Large intestine (tissue), 3 donors: ENCODE data around the gene CKB. TPM values are rescaled to one million over a fixed set of nuclear protein-coding genes. Genes with fewer than 3 reads are reported as not detected.

Source experiments
- DNase-seq, 2 donors: peaks; one replicate each; pipeline versions ENCODE4 v3.0.0 to v3.0.0-alpha.2; 2013
- H3K27ac ChIP-seq: one replicate; pipeline ENCODE4 v1.5.1; 2013; ENCODE audit warnings: low read length
- H3K27me3 ChIP-seq: 2 replicates; pipeline ENCODE4 v1.6.1; 2013; ENCODE audit warnings: low read length; ENCODE audit not compliant: control insufficient read depth, insufficient read depth
- H3K36me3 ChIP-seq: 2 replicates; pipeline ENCODE4 v1.6.1; 2013; ENCODE audit warnings: low read length; ENCODE audit not compliant: control insufficient read depth, insufficient read depth
- H3K4me1 ChIP-seq: one replicate; pipeline ENCODE4 v1.6.1; 2013; ENCODE audit warnings: low read length; ENCODE audit not compliant: control insufficient read depth, insufficient read depth
- H3K4me3 ChIP-seq: one replicate; pipeline ENCODE4 v1.5.1; 2013; ENCODE audit warnings: low read length
- H3K9me3 ChIP-seq: one replicate; pipeline ENCODE4 v1.6.1; 2013; ENCODE audit warnings: mild to moderate bottlenecking, low read depth, low read length, moderate library complexity; ENCODE audit not compliant: control insufficient read depth
- WGBS: methylation state at CpG from one replicate; pipeline ENCODE4 v1.1.5; 2013; ENCODE audit warnings: low lambda C conversion rate; ENCODE audit not compliant: insufficient coverage; 5-methylcytosine and 5-hydroxymethylcytosine counted together
- polyA plus RNA-seq: library from polyadenylated mRNA; unstranded; fragments of 120-200 nt; gene quantifications from one replicate; pipeline ENCODE4 v1.2.1, GENCODE V29; 2013

Gene CKB
- polyA plus RNA-seq, 1 donor = 326 TPM

DNA sequence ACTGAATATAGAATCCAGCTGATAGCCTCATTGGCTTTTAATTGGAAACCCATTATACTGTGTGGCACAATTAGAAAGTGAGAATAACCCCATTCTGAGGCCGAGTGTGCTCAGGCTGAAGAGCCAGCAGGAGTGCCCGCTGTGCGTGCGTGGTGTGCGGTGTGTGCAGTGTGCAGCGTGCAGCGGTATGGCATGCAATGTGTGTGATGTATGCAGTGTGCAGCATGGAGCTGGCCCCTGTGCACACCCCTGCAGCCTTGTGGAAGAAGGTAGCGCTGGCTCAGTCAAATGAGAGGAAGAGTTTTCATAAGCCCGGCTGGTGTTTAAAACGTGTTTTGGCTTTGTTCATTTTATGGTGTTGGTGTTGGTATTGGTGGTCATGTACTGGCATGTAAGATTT is 22.9 kb downstream of the CKB start:
- H3K27me3 ChIP-seq = no peaks in the 10 kb centered on the region
- H3K4me1 ChIP-seq = no peaks in the 10 kb centered on the region
- H3K36me3 ChIP-seq = peaks cover 55% of the 10 kb centered on the region
- WGBS = 40% methylated on average over 1 of the region's 10 CpGs
- H3K9me3 ChIP-seq = no peaks in the 10 kb centered on the region
- no peak overlapping the region for H3K27ac ChIP-seq
- DNase-seq = no peak
- H3K4me3 ChIP-seq = no peak overlapping the region

DNA sequence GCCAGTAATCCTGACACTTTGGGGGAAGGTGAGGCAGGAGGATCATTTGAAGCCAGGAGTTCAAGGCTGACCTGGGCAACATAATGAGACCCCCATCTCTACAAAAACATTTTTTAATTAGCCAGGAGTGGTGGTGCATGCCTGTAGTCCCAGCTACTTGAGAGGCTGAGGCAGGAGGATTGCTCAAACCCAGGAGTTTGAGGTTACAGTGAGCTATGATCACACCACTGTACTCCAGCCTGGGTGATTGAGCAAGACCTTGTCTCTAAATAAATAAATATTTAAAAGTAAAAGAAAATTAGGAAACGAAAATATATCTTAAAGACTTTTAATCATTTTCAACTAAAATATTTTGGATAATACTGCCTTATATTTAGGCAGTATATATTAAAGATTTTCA is 25.9 kb downstream of the CKB start:
- H3K4me1 ChIP-seq = no peaks in the 10 kb centered on the region
- H3K9me3 ChIP-seq = no peaks in the 10 kb centered on the region
- peaks cover 46% of the 10 kb centered on the region for H3K36me3 ChIP-seq
- WGBS = 0% methylated on average over 1 of the region's 1 CpG
- H3K27me3 ChIP-seq = no peaks in the 10 kb centered on the region
- no peak overlapping the region for H3K27ac ChIP-seq
- no peak overlapping the region for H3K4me3 ChIP-seq
- DNase-seq = no peak

DNA sequence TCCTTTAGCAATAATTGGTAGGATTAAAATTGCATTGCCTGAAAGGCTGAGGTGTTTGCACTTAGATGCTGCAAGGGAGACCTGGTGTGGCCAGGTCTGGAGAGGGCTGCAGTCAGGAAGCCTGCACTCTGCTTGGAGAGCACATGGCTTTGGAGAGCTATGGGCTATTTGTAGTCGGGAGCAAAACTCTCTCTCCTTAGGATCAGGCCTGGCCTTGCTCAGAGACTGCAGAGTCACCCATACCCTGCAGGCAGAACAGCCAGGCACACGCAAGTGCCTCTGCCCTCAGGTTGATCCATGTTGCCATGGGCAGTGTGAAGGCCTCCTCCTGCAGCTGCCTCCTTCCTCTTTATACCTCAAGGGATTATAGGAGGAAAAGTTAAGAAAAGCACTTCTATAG is 26.8 kb downstream of the CKB start:
- Histone ChIP-seq H3K4me1 (no peaks in the 10 kb centered on the region), H3K36me3 (peaks cover 44% of the 10 kb centered on the region), H3K27ac (no peak overlapping the region), H3K27me3 (no peaks in the 10 kb centered on the region), H3K4me3 (no peak overlapping the region), H3K9me3 (no peaks in the 10 kb centered on the region)
- no CpG with 5 or more reads among the region's 2 CpGs for WGBS
- DNase-seq = no peak

DNA sequence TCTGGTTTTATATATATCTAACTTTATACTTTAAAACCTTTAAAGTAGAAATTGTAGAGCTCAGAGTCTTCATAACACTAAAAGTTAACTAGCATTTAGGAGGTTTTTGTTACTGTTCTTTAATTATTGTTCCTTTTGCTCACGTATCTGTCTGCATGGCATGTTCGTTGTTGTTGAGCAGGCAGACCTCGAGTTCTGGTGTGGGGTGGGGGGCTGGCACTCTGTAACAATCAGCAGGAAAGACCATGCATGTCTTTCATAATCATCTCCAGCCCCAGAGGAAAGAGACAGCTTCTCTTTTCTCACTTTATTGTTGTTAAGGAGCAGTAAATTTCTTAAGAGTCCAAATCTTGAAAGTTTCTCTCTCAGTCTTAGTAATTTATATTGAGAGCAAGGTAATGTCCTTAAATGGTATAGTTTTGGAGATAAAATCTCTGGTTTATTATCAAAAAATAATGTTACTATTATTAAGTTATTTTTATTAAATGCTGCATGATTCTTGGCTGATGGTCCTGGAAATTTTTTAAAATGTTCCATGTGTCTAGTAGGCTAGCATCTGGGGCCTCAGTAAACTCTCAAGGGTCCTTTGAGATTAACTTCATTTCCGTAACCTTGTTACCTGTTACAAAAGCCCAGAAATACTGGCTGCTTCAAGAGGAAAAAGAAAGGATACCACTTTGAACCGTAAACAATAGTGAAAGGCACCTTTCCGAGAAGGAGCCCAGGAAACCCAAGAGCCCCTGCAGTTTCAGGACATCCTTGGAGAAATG is 30.3 kb downstream of the CKB start:
- Histone ChIP-seq H3K4me1 (no peaks in the 10 kb centered on the region), H3K27me3 (no peaks in the 10 kb centered on the region), H3K36me3 (peaks cover 65% of the 10 kb centered on the region), H3K4me3 (no peak overlapping the region), H3K9me3 (no peaks in the 10 kb centered on the region), H3K27ac (no peak overlapping the region)
- WGBS = no CpG with 5 or more reads among the region's 6 CpGs
- no peak for DNase-seq

DNA sequence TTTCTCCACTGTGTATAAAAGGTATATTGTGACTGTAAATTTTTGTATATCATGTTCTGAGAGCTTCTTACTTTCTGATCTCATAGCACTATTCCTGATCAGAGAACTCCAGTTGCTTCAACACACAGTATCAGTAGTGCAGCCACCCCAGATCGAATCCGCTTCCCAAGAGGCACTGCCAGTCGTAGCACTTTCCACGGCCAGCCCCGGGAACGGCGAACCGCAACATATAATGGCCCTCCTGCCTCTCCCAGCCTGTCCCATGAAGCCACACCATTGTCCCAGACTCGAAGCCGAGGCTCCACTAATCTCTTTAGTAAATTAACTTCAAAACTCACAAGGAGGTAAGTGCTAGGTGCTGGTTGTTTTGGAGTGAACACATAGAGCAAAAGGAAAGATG is 30.9 kb downstream of the CKB start:
- H3K36me3 ChIP-seq = peaks cover 67% of the 10 kb centered on the region
- no peak overlapping the region for H3K27ac ChIP-seq
- no peaks in the 10 kb centered on the region for H3K27me3 ChIP-seq
- no peaks in the 10 kb centered on the region for H3K4me1 ChIP-seq
- no CpG with 5 or more reads among the region's 10 CpGs for WGBS
- H3K4me3 ChIP-seq = no peak overlapping the region
- no peak for DNase-seq
- no peaks in the 10 kb centered on the region for H3K9me3 ChIP-seq

DNA sequence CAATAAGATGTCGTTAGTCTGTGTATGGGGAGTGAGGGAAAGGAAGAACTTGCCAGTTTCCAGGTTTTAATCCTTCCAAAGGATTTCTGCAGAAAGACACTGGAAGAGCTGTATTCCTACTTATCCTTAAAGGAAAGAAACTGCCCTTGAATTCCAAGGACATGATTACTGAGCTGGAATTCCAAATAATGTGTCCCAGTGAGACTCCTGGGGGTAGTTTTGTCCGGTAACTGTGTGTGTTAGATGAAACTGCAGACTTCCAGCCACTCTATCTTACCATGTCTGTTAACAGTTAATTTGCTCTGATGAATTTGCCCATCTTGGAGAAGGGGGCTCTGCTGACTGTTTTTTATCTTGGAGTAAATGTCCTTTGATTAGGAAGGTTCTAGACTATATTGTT is 33.0 kb downstream of the CKB start:
- Histone ChIP-seq H3K36me3 (peaks cover 58% of the 10 kb centered on the region), H3K27me3 (no peaks in the 10 kb centered on the region), H3K4me1 (no peaks in the 10 kb centered on the region), H3K4me3 (no peak overlapping the region), H3K27ac (no peak overlapping the region), H3K9me3 (no peaks in the 10 kb centered on the region)
- no peak for DNase-seq
- WGBS = 100% methylated on average over 1 of the region's 2 CpGs

DNA sequence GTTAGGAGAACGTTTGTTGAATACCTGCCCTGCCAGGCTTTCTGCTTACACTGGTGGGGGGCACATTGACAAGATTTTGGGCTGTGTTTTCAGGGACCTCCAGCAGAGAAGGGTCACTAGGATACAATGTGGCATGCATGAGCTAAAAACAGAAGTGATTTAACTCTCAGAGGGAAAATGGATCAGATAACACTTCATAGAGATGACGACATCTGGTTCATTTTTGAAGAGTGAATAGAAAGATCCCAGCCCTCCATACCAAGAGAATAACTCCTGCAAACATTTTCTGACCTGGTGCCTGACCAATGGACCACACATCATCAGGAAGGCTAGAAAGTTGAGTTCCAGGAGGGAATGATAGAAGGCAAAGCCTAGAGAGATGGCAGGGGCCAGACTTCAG is 33.7 kb downstream of the CKB start:
- Histone ChIP-seq H3K36me3 (peaks cover 58% of the 10 kb centered on the region), H3K27me3 (no peaks in the 10 kb centered on the region), H3K27ac (no peak overlapping the region), H3K4me1 (no peaks in the 10 kb centered on the region), H3K9me3 (no peaks in the 10 kb centered on the region), H3K4me3 (no peak overlapping the region)
- DNase-seq = no peak
- WGBS = no CpG with 5 or more reads among the region's 2 CpGs

DNA sequence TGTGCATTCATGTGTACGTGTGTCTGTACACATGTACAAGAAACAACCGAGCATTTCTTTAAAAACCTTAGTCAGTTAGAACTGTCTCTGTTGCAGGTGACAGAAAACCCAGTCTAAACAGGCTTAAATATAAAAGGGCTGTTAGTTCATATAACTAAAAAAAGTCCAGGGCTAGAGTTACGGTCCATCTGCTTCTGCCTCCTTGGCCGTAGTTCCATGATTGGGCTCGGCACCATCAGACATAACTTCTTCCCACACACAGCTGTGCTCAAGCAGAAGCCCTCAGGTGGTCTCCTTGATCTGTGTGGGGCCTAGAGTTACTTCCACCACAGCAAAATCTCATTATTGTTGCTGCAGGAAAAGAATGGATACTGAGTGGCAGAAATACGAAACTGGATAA is 34.6 kb downstream of the CKB start:
- H3K27ac ChIP-seq = no peak overlapping the region
- H3K4me1 ChIP-seq = no peaks in the 10 kb centered on the region
- WGBS = 100% methylated on average over 1 of the region's 6 CpGs
- peaks cover 56% of the 10 kb centered on the region for H3K36me3 ChIP-seq
- H3K9me3 ChIP-seq = no peaks in the 10 kb centered on the region
- no peaks in the 10 kb centered on the region for H3K27me3 ChIP-seq
- DNase-seq = no peak
- no peak overlapping the region for H3K4me3 ChIP-seq

DNA sequence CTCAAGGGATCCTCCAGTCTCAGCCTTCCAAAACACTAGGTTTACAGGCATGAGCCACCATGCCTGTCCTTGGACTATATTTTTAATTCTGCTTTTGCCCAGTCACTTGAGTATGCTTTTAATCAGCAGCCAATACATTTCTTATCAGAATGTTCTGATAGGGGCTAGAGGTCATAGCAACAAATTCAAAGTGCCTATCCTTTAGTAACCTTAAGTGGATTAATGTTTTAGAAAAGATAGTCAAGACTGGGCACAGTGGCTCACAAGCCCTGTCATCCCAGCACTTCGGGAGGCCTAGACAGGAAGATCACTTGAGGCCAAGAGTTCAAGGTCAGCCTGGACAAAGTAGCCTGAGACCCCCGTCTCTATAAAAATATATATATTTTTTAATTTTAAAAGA is 37.1 kb downstream of the CKB start:
- no CpG with 5 or more reads among the region's 2 CpGs for WGBS
- no peaks in the 10 kb centered on the region for H3K9me3 ChIP-seq
- H3K4me3 ChIP-seq = no peak overlapping the region
- DNase-seq = no peak
- no peak overlapping the region for H3K27ac ChIP-seq
- H3K27me3 ChIP-seq = no peaks in the 10 kb centered on the region
- peaks cover 51% of the 10 kb centered on the region for H3K36me3 ChIP-seq
- H3K4me1 ChIP-seq = no peaks in the 10 kb centered on the region

DNA sequence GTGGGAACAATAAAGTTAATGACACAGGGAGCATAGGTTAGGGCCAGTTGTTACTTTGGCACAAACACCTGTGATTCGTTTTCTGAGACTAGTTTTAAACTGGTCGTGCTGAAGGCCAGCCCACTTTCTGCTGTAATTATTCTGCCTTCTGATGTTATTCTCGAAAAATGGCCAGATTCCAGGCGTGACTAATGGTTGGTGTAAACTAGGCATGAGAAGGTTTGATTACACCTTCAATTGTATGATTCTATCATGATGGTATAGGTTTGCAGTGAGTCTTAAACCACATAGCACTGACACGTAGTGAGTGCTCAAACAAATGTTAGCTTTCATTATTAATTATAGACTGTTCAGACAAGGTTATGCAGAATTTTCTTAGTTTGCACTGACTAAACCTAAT is 39.0 kb downstream of the CKB start:
- Histone ChIP-seq H3K4me3 (no peak overlapping the region), H3K36me3 (peaks cover 45% of the 10 kb centered on the region), H3K27ac (no peak overlapping the region), H3K27me3 (no peaks in the 10 kb centered on the region), H3K9me3 (no peaks in the 10 kb centered on the region), H3K4me1 (no peaks in the 10 kb centered on the region)
- WGBS = 28% methylated on average over 3 of the region's 5 CpGs
- DNase-seq = peak in 1 of 2 donors; percentile 34

DNA sequence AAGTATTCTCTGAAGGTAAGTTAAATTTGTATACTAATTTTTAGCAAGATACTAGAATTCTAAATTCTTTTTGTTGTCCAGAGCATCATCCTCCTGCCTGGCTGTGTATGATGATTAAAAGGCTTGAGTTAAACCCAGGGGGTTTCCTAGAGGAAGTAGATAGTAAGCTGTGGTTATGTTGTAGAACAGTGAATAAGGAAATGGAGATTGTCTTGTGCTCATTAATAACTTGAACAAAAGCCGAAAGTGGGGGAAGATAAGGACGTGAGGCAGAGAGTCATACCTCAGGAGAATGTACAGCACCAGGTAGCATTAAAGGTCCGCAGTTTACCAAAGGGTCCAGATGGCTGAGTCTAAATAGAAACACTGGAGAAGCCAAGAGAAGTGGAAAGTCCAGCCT is 42.0 kb downstream of the CKB start:
- peaks cover 52% of the 10 kb centered on the region for H3K36me3 ChIP-seq
- no peaks in the 10 kb centered on the region for H3K9me3 ChIP-seq
- no peaks in the 10 kb centered on the region for H3K27me3 ChIP-seq
- DNase-seq = no peak
- H3K4me3 ChIP-seq = no peak overlapping the region
- 100% methylated on average over 1 of the region's 3 CpGs for WGBS
- no peaks in the 10 kb centered on the region for H3K4me1 ChIP-seq
- no peak overlapping the region for H3K27ac ChIP-seq
